NCI-H1436 (cell line): ENCODE data around the gene CASTOR1.

Experiments
- DNase-seq: peaks from one replicate; lab custom pipeline; 2025; lab: John Stamatoyannopoulos, UW

CASTOR1 gene

GRCh38 chr22:30262917-30263741 is 26.2 kb downstream of the CASTOR1 start:
- DNase-seq, result peak; percentile 45

DNA sequence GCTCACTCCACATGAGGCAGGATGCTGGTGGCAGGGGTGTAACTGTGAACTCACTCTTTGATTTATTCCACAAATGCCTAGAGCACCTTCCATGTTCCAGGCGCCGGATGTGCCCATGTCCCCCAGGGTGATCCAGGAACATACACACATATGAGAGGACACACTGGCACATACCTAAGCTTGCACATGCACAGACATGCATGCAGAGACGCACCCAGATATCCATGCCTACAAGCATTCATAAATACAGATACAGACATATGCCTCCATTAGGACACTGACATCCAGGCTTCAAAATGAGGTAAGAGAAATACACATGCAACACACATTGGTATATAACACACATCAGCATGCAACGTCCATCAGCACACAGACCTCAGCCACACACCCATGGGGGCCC is 27.2 kb downstream of the CASTOR1 start:
- no peak for DNase-seq

DNA sequence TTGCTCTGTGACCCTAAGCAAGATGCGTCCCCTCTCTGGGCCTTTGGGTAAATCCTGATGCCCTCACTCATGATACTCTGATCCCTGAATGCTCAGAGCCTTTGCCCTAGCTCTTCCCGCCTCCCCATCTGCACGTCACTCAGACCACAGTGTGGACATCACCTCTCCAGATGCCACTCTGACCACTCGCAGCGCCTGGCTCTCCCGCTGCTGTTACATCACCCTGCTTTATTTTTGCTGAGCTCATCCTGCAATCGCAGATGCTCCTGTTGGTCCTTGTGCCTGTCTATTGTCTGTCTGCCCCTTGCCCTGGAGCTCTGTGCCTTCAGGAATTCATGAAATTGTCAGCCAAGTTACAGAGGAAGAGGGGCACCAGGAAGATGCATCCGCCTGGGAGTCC is 28.2 kb downstream of the CASTOR1 start:
- DNase-seq, result no peak

DNA sequence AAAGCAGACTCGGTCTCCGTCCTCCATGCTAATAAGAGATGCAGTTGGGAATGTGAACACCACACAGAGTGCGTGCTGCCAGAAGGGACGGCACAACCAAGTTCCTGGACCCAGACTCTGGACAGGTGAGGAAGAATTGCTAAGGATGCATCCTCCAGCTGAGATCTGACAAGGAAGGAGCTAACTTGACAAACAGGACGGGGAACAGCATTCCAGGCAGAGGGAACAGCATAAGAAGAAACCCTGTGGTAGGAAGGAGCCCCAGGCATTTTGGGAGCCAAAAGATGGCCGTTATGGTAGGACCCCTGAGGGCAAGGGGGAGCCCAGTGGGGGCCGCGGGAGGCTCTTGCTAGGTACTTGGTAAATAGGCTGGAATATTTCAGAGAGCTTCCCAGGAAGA is 28.6 kb downstream of the CASTOR1 start:
- no peak for DNase-seq

- DNase-seq, result no peak
Measured at GRCh38 chr22:30260276-30260675, 29.0 kb downstream of the CASTOR1 start.

- DNase-seq, result no peak
Measured at GRCh38 chr22:30254314-30254713, 35.0 kb downstream of the CASTOR1 start.

- DNase-seq, result no peak
Measured at GRCh38 chr22:30253205-30253852, 36.0 kb downstream of the CASTOR1 start.

GRCh38 chr22:30252411-30253204 is 36.7 kb downstream of the CASTOR1 start:
- DNase-seq, result no peak

DNA sequence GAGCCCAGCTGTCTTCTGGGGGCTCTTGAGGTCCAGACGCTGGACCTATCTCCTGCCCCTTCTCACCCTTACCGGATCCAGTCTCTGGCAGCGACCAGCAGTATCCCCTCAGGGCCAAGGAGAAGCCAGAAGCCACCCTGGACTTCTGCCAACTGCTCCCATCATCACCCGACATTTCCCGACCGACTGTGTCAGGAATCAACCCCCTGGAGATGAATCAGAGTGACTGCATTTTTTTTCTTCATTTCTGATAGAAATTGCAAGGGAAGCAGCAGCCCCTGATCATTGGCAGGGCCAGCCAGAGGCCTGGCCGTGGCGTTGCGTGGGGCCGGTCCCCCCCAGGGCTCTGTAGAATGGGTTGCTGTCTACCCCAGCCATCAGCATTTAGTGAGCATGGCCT is 37.6 kb downstream of the CASTOR1 start:
- no peak for DNase-seq

DNA sequence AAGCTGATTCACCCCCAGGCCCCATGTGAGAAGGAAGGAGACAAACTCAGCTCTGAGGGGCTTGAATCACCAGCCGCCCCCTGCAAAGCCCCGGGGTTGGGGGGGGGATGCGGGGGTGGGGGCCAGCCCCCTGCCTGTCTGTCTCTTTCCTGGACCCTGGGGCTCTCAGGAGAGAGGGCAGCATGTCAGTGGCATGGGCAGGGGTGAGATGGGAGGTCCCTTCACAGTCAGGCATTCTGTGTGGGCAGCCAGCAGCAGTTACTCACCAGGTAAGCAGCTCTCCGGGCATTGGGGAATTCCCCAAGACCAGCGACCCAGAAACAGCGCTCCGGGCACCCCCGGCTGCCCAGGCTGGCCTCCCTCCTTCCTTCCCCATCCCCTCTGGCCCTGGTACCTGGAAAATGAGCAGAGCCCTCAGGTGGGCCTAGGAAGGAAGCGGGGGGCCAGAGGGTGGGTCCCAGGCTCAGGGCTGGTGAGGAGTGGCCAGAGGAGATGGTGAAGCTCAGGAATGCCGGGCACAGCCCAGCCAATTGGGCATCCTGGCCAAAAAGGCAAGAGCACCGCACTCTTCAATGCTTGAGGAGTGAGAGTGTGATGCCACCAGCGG is 38.5 kb downstream of the CASTOR1 start:
- no peak for DNase-seq

- DNase-seq, result no peak
Measured at GRCh38 chr22:30250039-30250565, 39.2 kb downstream of the CASTOR1 start.

GRCh38 chr22:30249049-30250038 is 40.0 kb downstream of the CASTOR1 start:
- no peak for DNase-seq

DNA sequence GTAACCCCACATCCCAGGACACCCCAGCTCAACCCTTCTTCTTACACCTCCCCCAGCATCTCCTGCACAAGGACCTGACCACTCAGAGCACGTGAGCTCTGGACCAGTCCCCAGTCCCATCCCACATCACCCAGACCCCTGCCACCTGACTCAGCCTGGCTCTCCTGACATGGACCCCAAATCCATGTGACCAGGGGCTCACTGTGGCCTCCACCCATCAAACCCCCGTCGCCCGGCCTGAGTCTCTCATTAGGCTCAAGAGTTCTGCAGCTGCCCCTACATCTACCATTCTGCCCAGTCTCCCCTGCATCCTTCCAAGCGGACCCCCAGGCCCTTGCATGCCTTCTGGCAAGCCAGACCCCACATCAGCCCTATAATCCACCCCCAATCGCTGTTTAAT is 40.8 kb downstream of the CASTOR1 start:
- no peak for DNase-seq

DNA sequence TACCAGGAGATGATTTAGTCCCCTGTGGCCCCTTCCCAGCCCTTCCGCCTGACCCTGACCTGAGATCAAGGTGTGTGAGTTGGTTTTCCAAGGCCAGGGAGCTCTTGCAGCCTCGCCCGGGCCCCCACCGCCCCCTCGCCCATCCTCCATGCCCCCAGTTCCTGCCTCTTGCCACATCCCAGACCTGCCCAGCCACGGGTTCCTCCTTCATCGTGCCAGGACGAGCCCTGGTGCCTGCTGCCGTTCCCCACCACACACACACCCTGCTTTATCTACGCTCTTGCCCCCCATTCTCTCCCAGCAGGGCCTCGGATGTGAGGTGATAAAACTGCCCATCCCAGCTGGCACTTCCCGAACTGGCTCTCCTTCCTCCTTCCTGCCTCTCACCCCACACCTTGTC is 41.3 kb downstream of the CASTOR1 start:
- DNase-seq, result no peak

DNA sequence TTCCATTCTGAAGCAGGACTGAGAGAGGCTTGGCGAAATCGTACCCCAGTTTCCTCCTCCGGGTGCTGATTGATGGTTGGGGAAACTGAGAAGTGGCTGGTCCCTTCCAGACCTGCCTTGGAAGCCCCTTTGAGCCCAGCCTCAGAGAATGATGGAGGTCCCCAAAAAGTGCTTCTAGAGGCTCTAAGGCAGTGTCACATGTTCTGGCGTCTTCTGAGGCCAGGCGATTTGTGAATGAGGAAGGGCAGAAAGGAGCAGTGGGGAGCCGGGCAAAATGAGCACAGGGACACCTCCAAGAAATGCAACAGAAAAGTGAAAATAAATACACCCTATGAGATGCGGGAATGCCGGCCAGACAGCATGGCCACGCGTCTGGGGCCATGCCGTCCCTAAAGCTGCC is 41.7 kb downstream of the CASTOR1 start:
- no peak for DNase-seq

GRCh38 chr22:30246814-30247376 is 42.4 kb downstream of the CASTOR1 start:
- no peak for DNase-seq

- no peak for DNase-seq
Measured at GRCh38 chr22:30245985-30246813, 43.1 kb downstream of the CASTOR1 start, which contains the start of gene LIF. Gene LIF (minus strand): TSS chr22:30246759. CDS start chr22:30246695, 64 bp downstream.

GRCh38 chr22:30245181-30245984 is 43.9 kb downstream of the CASTOR1 start:
- no peak for DNase-seq

DNA sequence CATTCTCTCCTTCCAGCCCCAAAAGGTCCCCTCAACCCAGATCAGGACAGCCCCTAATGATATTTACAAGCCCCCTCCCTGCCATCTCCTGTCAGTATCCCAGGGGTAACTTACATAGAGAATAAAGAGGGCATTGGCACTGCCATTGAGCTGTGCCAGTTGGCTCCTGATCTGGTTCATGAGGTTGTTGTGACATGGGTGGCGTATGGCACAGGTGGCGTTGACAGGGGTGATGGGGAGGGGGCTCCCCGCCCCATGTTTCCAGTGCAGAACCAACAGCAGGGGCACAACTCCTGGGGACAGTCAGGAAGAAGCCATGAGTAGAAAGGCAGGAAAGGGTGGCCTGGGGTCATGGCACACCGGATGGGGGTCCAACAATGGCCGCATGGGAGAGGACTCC is 44.7 kb downstream of the CASTOR1 start:
- no peak for DNase-seq
